IPS-NIHi7 (cell line): ENCODE measurements around the gene RNF6.
"Not testable (repeated sequence)": the region's sequence is repeated elsewhere in the genome, so short reads cannot be mapped to it uniquely, and the experiment has no call there.

Experiments
- DNase-seq: peaks from one replicate; pipeline ENCODE4 v3.0.0; 2012; ENCODE audit warnings: mixed read lengths; ENCODE audit errors: extremely low spot score

RNF6 gene

DNA sequence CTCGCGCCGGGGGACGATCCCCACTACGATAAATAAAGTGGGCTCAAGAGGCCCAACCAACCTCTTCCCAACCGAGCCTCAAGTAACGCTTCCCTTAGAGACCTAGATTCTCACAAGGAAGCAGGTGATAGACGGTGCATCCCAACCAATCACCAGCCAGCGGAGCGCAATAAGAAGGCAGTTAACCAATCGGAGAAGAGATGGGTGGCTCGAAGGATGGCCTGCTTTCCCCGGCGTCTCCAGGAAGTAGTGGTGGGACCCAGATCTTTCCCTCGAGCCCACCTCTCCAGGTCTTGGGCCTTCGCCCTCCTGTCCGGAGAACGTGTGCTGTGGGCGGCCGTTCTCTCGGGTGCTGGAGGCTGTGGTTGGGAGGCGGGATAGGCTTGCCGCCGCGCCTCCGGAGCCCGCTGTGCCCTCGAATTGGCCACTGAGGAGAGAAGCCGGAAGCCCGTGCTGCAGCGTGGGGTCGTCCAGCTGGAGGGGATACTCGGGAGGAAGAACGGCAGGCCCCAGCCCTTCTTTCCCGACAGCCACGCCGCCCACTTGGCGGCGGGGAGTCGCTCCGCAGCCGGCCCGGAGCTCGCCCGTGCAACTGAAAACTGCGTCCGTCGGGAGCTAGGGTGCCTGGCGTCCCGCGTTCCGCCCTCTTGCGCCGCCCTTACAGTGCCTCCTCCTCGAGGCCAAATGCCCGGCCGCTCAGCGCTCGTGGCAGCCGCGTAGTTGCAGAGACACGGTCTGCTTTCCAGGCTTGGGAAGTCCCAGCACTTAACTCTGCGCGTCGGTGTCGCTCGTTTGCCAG is at the start of gene RNF6:
Gene RNF6 (minus strand): TSS at position 594 of the 799 bp plus-strand sequence. CDS start 2,665 bp downstream, outside the sequence.
- DNase-seq, result peak; percentile 99

DNA sequence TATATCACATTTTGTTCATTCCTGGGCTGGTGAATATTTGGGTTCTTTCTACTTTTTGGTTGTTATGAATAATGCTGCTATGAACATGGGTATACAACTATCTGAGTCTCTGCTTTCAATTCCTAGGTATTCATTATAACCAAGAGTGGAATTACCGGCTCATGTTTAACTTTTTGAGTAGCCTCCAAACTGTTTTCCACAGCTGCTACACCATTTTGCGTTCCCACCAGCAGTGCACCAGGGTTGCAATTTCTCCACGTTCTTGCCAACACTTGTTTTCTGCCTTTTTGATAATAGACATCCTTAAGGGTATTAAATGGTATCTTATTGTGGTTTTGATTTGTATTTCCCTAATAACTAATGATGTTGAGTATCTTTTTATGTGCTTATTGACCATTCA is 48.6 kb upstream of the RNF6 start:
- DNase-seq, result no peak

- DNase-seq, result no peak
Observed at GRCh38 chr13:26266311-26266710, 44.2 kb upstream of the RNF6 start.

- no peak for DNase-seq
Observed at GRCh38 chr13:26262156-26262555, 40.0 kb upstream of the RNF6 start.

DNA sequence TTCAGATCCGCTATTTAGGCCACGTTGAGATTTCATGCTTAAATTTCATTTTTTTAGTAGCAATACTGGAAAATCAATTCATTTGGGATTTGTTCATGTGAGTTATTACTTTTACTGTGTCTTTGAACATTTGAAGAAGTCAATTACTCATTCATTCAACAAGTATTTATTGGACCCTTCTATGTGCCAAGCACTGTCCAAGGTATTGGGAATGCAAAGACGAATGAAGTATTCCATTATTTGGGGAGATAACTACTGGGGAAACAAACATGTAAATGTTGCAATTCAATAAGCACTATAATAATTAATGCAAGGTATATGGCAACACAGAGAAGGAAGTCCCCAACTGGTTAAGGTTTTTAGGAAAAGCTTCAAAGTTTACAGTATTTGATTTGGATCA is 37.5 kb upstream of the RNF6 start:
- no peak for DNase-seq

- no peak for DNase-seq
Observed at GRCh38 chr13:26257049-26257448, 34.9 kb upstream of the RNF6 start.

- no peak for DNase-seq
Observed at GRCh38 chr13:26255691-26256277, 33.7 kb upstream of the RNF6 start.

DNA sequence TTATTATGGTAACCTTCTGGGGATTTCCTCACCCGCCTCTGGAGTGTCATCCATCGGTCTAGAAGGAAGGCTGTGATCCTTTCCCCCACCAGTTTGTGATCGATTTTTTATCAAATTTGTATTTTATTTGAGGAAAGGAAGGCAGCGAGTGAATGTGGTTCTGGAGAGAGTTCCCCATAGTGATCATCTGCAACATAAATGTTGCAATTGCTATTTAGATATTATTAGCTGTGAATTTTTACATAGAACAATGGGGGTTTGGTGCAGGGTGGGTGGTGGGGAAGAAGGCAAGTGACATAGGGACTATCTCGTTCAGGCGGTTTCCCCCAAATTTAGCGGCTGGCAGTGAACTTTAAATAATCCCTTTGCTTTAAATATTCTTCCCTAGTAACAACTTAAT is 33.0 kb upstream of the RNF6 start:
- no peak for DNase-seq

- peak; percentile 57 for DNase-seq
Observed at GRCh38 chr13:26254583-26255111, 32.5 kb upstream of the RNF6 start.

GRCh38 chr13:26253787-26254582 is 31.9 kb upstream of the RNF6 start, which contains the start of gene CDK8:
CDK8 (plus strand) TSS chr13:26254129; CDS start chr13:26254642, 513 bp downstream.
- DNase-seq, result peak; percentile 86

DNA sequence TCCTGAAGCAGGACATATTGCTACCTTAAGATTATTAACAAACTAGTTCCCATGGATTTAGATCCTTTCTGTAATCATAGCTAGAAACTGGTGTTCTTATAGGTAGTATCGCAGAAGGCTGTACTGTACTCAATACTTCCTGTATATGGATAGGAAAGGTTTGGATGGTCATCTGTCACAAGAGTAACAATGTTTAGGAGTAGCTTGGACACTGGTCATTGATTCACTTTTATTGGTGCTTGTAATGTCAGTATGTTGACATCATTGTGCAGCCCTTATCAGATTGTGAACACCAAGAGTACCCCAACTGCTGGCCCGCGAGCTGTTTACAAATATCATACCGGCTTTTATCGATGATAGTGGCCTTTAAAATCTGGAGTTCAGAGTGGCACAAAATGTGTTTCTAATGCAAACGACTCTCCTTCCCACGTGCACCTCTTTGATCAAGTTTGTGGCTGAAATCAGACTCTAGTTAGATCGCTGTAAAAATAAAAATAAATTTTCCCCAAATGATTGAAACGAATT is 31.2 kb upstream of the RNF6 start:
- no peak for DNase-seq

GRCh38 chr13:26252006-26252405 is 29.9 kb upstream of the RNF6 start:
- DNase-seq, result not testable (repeated sequence)

DNA sequence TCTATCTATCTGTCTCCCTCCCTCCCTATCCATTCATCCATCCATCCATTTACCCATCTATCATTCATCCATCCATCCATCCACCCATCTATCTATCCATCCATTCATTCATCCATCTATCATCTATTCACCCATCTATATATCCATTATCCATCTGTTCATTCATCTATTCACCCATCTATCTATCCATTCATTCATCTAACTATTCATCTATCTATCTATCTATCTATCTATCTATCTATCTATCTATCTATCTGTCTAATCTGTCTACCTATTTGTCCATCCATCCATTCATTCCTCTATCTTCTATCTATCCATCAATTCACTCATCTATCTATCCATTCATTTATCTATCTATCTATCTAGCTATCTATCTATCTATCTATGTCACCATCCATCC is 27.4 kb upstream of the RNF6 start:
- no peak for DNase-seq

DNA sequence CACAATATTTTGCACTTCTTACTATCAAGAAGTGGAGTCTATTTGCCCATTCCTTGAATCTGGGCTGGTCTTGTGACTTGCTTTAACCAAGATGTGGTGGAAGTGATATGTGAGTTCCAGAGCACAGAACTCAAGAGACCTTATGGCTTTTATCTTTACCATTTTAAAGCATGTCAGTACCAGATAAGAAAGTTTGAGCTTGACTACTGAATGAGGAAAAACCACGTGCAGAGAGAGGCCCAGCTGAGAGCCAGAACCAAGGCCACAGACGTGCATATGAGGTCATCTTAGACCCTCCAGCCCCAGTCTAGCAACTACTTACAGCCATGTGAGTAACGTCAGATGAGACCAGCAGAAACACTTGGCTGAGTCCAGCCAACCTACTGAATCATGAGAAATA is 25.5 kb upstream of the RNF6 start:
- no peak for DNase-seq

DNA sequence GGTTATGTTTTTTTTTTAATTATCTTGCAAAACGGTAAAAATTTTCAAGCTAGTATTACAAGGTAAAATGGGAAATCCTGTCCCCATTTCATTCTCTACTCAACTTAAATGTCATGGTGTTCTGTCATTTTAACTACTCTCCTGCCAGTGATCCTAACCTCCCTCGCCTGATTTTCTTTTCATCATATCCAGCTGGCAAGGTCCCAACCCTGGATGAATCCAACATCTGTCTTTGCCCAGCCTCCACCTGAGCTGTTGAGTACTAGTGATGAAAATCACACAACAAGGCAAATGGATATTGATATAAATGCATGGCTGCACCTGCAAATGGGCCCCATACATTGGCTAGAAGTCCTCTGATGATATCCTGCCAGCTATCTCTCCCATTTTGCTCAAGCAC is 24.9 kb upstream of the RNF6 start:
- no peak for DNase-seq

DNA sequence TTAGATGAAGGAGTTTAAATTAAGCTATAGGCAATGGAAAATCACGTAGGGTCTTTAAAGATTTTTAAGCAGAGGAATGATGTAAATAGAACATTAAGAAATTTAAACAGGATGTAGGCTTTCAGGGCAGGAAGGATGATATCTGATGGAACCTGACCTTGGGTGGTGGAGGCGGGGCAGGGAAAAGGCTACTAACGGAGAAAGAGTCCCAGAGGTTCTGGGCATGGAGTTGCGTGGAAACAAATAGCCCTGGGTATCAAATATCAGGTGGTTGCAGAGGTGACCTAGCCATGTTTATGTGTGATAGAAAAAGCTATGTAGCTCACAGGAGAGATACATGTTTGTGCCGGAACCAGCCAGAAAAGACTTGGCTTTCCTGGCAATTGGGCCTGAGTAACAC is 24.0 kb upstream of the RNF6 start:
- DNase-seq, result no peak

DNA sequence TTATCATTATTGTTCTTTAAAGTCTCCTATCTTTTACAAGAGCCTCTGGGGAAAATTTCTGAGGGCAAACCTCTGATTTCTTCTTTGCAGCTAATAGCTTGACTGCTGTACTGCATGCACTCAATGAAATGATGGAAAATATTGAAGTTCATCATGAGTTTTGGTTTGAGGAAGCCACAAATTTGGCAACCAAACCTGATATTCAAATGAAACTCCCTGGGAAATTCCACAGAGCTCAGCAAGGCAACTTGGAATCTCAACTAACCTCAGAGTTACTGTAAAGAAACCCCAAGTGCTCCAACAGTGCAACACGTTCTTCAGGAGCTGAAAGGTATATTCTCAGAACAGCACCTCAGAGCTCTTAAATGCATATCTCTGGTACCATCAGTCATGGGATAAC is 14.2 kb upstream of the RNF6 start:
- DNase-seq, result no peak

DNA sequence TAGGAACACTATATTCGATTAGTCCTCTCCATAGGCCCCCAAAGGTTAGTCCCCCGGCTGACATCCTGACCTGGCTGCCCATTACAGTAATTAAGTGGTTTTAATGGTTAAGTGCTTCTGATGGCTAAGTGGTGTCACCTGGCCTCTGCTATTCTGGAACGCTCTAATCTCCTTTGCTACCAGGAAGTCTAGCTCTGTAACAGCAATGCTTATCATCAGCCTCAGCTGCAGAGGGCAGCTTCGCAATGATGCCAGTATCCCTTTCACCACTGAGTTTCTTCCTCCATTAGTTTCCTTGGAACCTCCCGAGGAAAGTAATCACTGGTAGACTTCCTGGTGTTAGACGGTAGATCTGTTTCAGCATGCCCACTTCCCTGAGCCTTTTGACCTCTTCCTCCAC is 8.6 kb upstream of the RNF6 start:
- DNase-seq, result no peak

DNA sequence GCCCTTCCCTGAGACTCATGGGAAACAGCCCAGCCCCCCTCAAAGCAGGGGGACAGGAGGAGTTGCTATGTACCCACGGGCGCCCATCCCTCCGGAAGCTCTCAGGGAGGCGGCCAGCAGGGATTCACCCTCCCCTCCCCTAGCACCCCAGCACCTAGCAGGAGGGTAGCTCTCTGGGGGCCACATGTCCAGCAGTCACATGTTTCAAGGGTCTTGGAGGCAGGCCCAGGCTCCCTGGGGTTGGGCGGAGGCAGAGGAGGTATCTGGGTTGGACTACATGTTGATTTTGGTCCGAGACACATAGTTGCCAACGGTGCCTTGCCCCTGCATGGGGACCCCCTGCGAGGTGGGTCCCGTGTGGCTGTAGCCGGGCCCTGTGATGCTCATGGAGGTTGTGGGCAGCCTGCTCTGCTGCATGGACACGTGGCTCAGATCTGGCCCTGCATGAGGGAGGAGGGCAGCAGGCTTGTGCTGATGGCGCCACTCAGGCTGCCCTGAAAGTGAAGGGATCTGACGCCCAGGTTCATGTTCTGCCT is 7.0 kb upstream of the RNF6 start:
- no peak for DNase-seq

DNA sequence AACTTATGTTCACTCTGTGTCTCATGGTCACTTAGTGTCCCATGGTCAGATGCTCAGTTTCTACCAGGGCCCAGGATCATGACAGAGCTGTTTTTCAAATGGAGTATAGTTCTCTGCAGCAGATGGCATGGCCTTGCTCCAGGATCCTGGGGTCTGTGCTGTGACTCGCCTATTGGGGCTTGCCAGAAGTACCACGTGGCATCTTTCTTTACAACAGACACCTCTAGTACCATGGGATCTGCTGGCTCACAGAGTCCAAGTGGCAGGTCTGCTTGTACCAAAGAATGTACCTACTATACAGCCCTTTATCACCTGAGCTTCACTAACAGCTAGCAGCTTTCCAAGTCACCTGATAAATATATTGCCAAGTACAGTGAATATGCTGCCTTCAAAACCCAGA is 6.0 kb upstream of the RNF6 start:
- DNase-seq, result no peak

GRCh38 chr13:26227166-26227971 is 5.3 kb upstream of the RNF6 start:
- no peak for DNase-seq
